DMS53 treated with DMSO at 0.1 percent for 48 hours (cell line): ENCODE results near the gene RALY.

Experiments used
- DNase-seq: peaks from one replicate; lab custom pipeline; 2025; ENCODE audit not compliant: unreplicated experiment; lab: John Stamatoyannopoulos, UW

RALY gene

DNA sequence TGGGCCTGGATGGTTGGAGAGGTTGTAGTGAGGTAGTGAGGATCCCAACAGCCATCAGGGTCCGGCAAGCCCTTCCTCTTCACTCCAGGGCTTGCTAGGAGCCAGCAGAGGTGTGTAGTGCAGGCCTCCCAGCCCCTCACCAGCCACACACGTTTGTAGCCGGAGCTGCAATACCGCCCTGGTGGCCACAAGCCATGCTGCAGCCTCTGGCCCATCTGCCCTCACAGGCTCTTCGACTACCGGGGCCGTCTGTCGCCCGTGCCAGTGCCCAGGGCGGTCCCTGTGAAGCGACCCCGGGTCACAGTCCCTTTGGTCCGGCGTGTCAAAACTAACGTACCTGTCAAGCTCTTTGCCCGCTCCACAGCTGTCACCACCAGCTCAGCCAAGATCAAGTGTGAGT, 81.9 kb downstream of the RALY start:
- no peak for DNase-seq

DNA sequence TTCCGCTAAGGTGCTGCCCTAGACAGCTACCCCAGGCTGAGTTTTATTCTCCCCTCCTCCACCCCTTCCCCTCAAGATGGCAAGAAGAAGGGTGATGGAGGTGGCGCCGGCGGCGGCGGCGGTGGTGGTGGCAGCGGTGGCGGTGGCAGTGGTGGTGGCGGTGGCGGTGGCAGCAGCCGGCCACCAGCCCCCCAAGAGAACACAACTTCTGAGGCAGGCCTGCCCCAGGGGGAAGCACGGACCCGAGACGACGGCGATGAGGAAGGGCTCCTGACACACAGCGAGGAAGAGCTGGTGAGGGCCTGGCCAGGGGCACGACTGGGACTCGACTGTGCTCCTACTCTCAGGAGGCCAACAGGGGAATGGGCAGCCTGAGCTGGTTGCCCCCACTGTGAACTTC, 83.2 kb downstream of the RALY start:
- DNase-seq, result no peak

GRCh38 chr20:34078540-34078939, 84.8 kb downstream of the RALY start:
- DNase-seq, result no peak

DNA sequence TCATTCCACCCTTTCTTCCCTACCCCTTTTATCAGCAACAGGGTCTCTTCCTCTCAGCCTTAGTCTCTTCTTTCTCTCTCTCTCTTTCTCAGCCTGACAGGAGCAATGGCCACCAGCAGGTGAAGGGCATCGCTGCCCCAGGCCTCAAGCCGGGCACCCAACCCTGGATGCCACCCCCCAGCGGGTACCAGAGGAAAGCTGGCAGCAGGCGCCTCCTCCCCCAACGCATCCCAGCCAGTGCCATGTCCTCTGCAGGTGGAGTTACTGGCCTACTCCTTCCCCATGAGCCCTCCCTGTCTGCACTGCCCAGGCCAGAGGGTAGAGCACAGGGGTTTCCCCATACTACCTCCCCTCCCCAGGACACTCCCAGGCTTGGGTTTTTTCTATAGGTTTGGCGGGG, 86.1 kb downstream of the RALY start:
- DNase-seq, result no peak

DNA sequence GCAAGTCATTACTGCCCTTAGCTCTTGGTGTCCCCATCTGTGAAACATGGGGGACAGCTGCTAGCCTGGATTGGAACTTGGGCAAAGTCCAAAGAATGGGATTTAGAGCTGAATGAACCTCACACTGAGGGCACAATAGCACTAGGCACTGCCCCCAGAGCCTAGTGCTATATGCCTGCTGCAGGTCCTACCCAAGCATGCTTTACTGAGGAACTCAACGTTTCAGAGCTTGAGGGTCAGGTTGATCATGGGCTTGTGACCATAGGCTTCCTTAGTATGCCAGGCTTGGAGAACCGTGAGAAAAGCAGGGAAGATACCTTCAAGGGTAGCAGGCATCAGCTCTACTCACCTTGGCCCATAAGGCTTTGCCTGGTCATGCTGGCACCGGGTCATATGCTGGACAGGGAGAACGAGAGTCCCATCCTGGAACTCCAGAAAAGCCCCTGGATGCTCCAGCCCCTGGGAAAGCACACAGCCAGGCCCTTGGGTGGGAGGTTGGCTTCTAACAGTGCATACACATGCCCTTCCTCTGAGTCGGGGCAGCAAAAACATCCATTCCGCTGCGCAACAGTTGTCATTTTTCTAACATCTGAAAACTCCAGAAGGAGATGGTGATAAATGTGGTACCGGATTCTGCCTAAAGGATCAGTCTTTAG, 88.6 kb downstream of the RALY start:
- DNase-seq, result no peak

DNA sequence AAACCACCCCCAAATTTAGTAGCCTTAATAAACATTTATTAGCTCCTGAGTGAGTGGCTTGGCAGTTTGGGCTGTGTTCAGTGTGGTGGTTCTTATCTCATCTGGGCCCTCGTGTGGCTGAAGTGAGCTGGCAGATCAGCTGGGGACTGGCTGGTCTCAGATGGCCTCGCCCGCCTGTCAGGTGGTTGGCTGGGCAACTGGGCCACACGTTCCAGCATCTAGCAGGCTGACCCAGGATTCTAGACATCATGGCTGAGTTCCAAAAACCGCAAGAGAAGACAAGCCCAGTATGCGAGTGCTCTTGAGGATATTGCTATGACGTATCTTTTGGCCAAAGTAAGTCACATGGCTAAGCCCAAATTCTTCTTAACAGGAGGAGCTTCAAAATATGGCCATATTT, 89.4 kb downstream of the RALY start:
- DNase-seq, result no peak

GRCh38 chr20:34083781-34084180, 90.1 kb downstream of the RALY start:
- no peak for DNase-seq

GRCh38 chr20:34084227-34084923, 90.7 kb downstream of the RALY start:
- no peak for DNase-seq

DNA sequence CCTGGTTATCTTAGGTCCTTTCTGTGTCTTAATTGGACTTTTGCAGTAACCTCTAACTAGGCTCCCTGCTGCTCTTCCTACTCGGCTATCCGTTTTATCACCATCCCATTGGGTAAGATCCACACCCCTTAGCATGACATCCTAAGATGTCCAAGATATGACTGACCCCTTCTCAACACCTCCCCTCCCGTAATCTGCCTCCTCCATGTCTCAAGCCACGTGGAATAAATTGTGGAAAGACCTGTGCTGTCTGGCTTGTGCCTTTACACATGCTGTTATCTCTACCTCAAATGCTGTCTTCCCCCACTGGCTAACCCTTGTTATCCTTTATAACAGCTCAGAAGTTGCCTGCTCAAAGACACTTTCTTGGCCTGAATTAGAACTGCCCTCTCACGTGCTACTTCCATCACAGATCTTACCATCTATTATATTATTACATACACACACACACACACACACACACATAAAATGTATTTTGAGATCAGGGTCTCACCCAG, 91.9 kb downstream of the RALY start:
- no peak for DNase-seq

- DNase-seq, result no peak
Measured at GRCh38 chr20:34088305-34089174, 94.8 kb downstream of the RALY start.

- no peak for DNase-seq
Measured at GRCh38 chr20:34089175-34089479, 95.4 kb downstream of the RALY start.

- no peak for DNase-seq
Measured at GRCh38 chr20:34089655-34090345, 96.1 kb downstream of the RALY start.

DNA sequence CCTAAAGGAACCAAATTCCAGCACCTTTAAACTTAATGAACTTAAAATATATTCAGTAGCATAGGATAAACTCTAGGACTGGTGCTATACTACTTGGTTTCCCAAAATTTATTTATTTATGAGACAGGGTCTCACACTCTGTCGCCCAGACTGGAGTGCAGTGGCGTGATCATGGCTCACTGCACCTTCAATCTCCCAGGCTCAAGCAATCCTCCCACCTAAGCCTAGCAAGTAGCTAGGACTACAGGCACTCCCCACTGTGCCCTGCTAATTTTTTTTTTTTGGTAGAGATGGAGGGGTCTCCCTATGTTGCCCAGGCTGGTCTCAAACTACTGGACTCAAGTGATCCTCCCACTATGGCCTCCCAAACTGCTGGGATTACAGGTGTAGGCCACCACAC, 96.9 kb downstream of the RALY start:
- no peak for DNase-seq

DNA sequence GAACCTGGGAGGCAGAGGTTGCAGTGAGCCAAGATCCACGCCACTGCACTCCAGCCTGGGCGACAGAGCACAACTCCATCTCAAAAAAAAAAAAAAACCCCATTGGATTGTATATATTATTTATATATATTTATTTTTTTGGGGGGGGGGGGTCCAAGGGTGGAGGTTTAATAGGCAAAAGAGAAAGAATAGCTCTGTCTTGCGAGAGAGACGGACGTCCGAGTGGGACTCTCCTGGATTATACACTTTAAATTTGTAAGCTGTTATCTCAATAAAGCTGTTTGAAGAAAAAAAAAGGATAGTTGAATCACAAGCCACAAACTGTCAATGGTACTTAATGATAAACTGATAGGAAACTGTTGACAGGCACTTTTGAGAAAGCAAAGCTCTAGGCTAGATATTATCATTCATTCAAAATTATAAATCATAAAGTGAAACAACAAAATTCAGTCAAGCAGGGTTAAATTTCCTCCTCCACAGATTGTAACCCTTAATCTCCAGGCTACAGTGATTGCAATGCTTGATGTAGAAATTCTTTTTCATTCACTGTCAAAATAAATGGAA, 98.0 kb downstream of the RALY start:
- no peak for DNase-seq

GRCh38 chr20:34093895-34094294, 100.2 kb downstream of the RALY start:
- no peak for DNase-seq

- DNase-seq, result no peak
Measured at GRCh38 chr20:34095825-34096224, 102.1 kb downstream of the RALY start.

DNA sequence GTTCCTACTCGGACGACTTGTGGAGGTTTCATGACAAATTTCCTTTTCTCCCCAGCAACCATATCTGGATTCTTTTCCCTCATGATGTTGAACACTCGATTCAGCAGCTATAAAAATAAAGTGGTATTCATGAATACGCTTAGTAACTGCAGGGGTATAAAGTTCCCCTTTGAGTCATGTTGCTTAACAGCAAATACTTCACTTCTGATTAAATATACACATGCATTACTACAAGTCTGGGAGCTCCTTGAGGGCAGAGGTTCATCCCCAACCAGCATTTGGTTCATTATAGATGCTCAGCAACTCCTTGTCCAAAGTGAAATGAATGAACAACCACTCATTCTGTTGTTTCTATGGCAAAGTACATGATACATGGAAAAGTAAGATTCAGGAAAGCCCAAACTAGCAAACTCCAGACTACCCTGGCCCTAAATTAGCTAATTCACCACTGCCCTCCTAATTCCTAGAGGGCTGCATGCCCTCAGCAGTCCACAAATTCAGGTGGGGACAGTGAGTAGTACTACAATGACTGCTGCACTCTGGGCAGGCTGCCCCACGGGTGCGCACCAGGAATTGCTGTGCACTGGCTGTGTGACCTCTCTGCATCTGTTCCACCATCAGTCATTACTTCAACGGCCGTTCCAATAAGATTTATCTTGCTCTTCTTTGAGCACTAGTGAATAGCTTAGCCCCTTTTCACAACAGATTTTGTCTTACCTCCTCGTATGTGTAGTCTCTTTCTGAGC, 103.2 kb downstream of the RALY start:
- no peak for DNase-seq

- no peak for DNase-seq
Measured at GRCh38 chr20:34098570-34098969, 104.9 kb downstream of the RALY start.

DNA sequence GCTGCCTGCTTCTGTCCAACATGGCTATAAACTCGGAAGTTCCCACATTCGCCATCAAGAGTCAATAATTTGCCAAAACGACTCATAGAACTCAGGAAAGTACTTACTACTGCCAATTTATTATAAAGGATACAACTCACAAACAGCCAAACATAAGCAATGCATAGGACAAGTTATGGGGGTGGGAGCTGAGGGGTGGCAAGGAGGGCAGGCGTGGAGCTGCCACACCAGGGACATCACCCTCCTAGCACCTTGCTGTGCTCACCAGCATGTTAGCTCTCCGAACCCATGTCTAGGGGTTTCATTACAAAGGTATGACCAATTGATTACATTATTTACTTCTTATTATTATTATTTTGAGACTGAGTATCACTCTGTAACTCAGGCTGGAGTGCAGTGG, 106.0 kb downstream of the RALY start:
- no peak for DNase-seq

DNA sequence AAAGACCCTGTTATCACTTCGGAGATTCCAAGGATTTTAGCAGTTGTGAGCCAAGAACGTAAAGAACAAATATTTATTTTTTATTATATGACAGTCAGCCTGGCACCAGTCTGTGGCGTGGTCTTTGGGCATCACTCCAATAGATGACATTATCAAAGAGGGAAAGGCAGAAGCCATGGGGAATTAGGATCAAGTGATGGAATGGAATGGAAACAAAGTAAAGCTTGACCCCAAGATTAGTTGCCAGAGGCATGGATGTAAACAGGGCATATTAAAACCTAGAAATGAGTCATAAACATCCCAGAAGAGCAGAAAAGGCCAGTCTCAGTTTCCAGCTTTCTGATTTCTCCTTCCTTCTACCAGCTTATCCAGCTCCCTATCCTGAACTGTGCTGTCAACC, 106.9 kb downstream of the RALY start:
- no peak for DNase-seq
